Measurements from ENCODE around the gene BTBD19.

- TF ChIP-seq SUZ12 (IDR thresholded peaks at IDR 0.05; ENCODE audit: extremely low read depth, insufficient read depth, insufficient read length) (no peak), YY1 (IDR thresholded peaks at IDR 0.05; ENCODE audit: insufficient read depth, insufficient read length) (no peak), ZNF274 (IDR thresholded peaks at IDR 0.05; ENCODE audit: low read depth, low read length) (no peak)
These were observed 17.1 kb upstream of the BTBD19 start for GRCh38 chr1:44790968-44791801.
